K562 (cell line): ENCODE data around the gene GIT2. TPM values are rescaled to one million over a fixed set of nuclear protein-coding genes. Genes with fewer than 3 reads are reported as not detected.

ENCODE experiments used
- CBX1 ChIP-seq: sonication (generic); IDR thresholded peaks from 2 replicates; pipeline ENCODE4 v1.6.1; 2016; ENCODE audit warnings: antibody characterized with exemption, low read depth, mild to moderate bottlenecking
- HES1 ChIP-seq: fragments of 450-650 bp; IDR thresholded peaks from 2 replicates; pipeline ENCODE4 v1.6.1; 2016; ENCODE audit warnings: low read depth, mild to moderate bottlenecking, moderate library complexity
- HMGN3 ChIP-seq: IDR thresholded peaks from 2 replicates; pipeline ENCODE4 v1.6.1; 2011; ENCODE audit warnings: borderline replicate concordance, low read depth, mild to moderate bottlenecking, mixed read lengths, low read length; ENCODE audit not compliant: insufficient read length; ENCODE audit errors: extremely low read depth
- NCOA4 ChIP-seq: fragments of 450-650 bp; IDR thresholded peaks from 2 replicates; pipeline ENCODE4 v1.6.1; 2018; ENCODE audit warnings: mild to moderate bottlenecking; ENCODE audit not compliant: partially characterized antibody
- ZBTB9 ChIP-seq: fragments of 450-650 bp; formaldehyde crosslinking; IDR thresholded peaks from 2 replicates; pipeline ENCODE4 v1.4.0; 2020; ENCODE audit warnings: mild to moderate bottlenecking, moderate library complexity
- ZNF282 ChIP-seq: sonication (generic); formaldehyde crosslinking; IDR thresholded peaks from 2 replicates; pipeline ENCODE4 v1.8.1; 2023; ENCODE audit warnings: missing genetic modification reagents
- ZNF431 ChIP-seq: sonication (generic); formaldehyde crosslinking; IDR thresholded peaks from 2 replicates; pipeline ENCODE4 v1.8.0; 2022; ENCODE audit warnings: mild to moderate bottlenecking, missing genetic modification reagents
- polyA plus RNA-seq, 8 experiments: library from polyadenylated mRNA; depleted of rRNA in 4 of 8; stranded (reverse) in 5 of 8; unstranded in 3 of 8; fragments of >200 nt; fragmentation: Nextera tagmentation in 2 of 8; fragmentation: Illumina TruSeq in 1 of 8; extraction: Ambion mirVana in 2 of 8; extraction: Trizol in 1 of 8; gene quantifications; 2 replicates each; pipeline versions ENCODE4 v1.2.1 to v1.2.3, GENCODE V29; 2011 to 2014; ENCODE audit warnings: inconsistent platforms in 1 of 8, missing spikeins in 1 of 8
- total RNA-seq, 7 experiments: library from RNA; depleted of rRNA in 6 of 7; stranded (reverse); fragments of >200 nt in 6 of 7; fragmentation: Illumina TruSeq in 2 of 7; extraction: Trizol in 2 of 7; gene quantifications; 2 replicates each; pipeline versions ENCODE4 v1.2.1 to v1.2.3, GENCODE V29; 2011 to 2021; ENCODE audit warnings: low replicate concordance in 1 of 7
- TF ChIP-seq, protein P1 (sequence below), 2 experiments: fragments of 450-650 bp; conservative IDR thresholded peaks; 2 replicates each; pipeline ENCODE4 v1.6.1; 2017; ENCODE audit warnings: mild to moderate bottlenecking in 2 of 2, moderate library complexity in 2 of 2

The GIT2 gene
- total and polyA plus RNA-seq, 9 of the 15 experiments (the other 6 are each of a cell fraction or from before 2014, with no cell fraction given): 4.0 to 30.4 (median 23.5) TPM

- TF ChIP-seq CBX1 (no peak), ZNF282 (CRISPR knock-in tag) (no peak), NCOA4 (no peak), HMGN3 (no peak), ZBTB9 (CRISPR knock-in tag) (no peak), HES1 (no peak), ZNF431 (CRISPR knock-in tag) (no peak)
- TF ChIP-seq, protein P1, sequence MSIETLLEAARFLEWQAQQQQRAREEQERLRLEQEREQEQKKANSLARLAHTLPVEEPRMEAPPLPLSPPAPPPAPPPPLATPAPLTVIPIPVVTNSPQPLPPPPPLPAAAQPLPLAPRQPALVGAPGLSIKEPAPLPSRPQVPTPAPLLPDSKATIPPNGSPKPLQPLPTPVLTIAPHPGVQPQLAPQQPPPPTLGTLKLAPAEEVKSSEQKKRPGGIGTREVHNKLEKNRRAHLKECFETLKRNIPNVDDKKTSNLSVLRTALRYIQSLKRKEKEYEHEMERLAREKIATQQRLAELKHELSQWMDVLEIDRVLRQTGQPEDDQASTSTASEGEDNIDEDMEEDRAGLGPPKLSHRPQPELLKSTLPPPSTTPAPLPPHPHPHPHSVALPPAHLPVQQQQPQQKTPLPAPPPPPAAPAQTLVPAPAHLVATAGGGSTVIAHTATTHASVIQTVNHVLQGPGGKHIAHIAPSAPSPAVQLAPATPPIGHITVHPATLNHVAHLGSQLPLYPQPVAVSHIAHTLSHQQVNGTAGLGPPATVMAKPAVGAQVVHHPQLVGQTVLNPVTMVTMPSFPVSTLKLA (conservative IDR thresholded peaks at IDR 0.05): no peak
Observed at GRCh38 chr12:110038741-110039084, 42.5 kb upstream of the GIT2 start (continued).
